ENCODE data around the gene ZNF181. TPM values are rescaled to one million over a fixed set of nuclear protein-coding genes. Genes with fewer than 3 reads are reported as not detected.

ZNF181 gene
- total and polyA plus RNA-seq, 2 experiments from 2014 or later: 7.4 to 18.9 TPM

GRCh38 chr19:34767951-34768350 is 33.9 kb downstream of the ZNF181 start:
- Mint-ChIP-seq H3K27me3 (ENCODE audit: insufficient read depth, low read depth, poor library complexity) (peaks cover 3% of the 10 kb centered on the region), H3K4me3 (no peak overlapping the region), H3K9me3 (peaks cover 24% of the 10 kb centered on the region), H3K27ac (no peak overlapping the region), H3K36me3 (ENCODE audit: low read depth) (peaks cover 50% of the 10 kb centered on the region), H3K4me1 (peaks cover 8% of the 10 kb centered on the region)
- Histone ChIP-seq H3K4me2 (no peak overlapping the region), H3K4me3 (no peak overlapping the region), H4K20me1 (replicated peaks; ENCODE audit: insufficient read depth) (no peaks in the 10 kb centered on the region), H3K79me2 (replicated peaks; ENCODE audit: insufficient read depth) (no peaks in the 10 kb centered on the region), H3K9me2 (ENCODE audit: insufficient read depth) (no peaks in the 10 kb centered on the region), H3K27ac (ENCODE audit: low read depth) (no peak overlapping the region), H3K27me3 (ENCODE audit: insufficient read depth) (peaks cover 7% of the 10 kb centered on the region; the same call in 1 of the 2 replicates), H3K36me3 (ENCODE audit: insufficient read depth) (peaks cover 12% of the 10 kb centered on the region; the same call in 1 of the 2 replicates), H3K4me1 (ENCODE audit: insufficient read depth) (no peaks in the 10 kb centered on the region), H2AFZ (no peak overlapping the region), H3F3A (replicated peaks; ENCODE audit: low read depth) (no peaks in the 10 kb centered on the region)
- ATAC-seq (no peak), DNase-seq (ENCODE audit: low spot score) (no peak)
- TF ChIP-seq CREB1 (CRISPR knock-in tag; IDR thresholded peaks at IDR 0.05; ENCODE audit: low read depth) (no peak), REST (IDR thresholded peaks at IDR 0.05; ENCODE audit: unreplicated experiment) (no peak), ZNF114 (CRISPR knock-in tag; IDR thresholded peaks at IDR 0.05) (no peak), ZNF331 (CRISPR knock-in tag; IDR thresholded peaks at IDR 0.05; ENCODE audit: low read depth) (no peak), STAT1 (IDR thresholded peaks at IDR 0.05; ENCODE audit: unreplicated experiment) (no peak), EZH2phosphoT487 (IDR thresholded peaks at IDR 0.05; ENCODE audit: unreplicated experiment) (no peak), ETS1 (IDR thresholded peaks at IDR 0.05) (no peak), NANOG (IDR thresholded peaks at IDR 0.05; ENCODE audit: borderline replicate concordance) (no peak), POLR2AphosphoS5 (IDR thresholded peaks at IDR 0.05; ENCODE audit: low read depth) (no peak), EZH2 (IDR thresholded peaks at IDR 0.05; ENCODE audit: low read depth, unreplicated experiment) (no peak), JUNB (IDR thresholded peaks at IDR 0.05; ENCODE audit: unreplicated experiment) (no peak), ZNF462 (CRISPR knock-in tag; IDR thresholded peaks at IDR 0.05) (no peak)
- TF ChIP-seq, protein P1, sequence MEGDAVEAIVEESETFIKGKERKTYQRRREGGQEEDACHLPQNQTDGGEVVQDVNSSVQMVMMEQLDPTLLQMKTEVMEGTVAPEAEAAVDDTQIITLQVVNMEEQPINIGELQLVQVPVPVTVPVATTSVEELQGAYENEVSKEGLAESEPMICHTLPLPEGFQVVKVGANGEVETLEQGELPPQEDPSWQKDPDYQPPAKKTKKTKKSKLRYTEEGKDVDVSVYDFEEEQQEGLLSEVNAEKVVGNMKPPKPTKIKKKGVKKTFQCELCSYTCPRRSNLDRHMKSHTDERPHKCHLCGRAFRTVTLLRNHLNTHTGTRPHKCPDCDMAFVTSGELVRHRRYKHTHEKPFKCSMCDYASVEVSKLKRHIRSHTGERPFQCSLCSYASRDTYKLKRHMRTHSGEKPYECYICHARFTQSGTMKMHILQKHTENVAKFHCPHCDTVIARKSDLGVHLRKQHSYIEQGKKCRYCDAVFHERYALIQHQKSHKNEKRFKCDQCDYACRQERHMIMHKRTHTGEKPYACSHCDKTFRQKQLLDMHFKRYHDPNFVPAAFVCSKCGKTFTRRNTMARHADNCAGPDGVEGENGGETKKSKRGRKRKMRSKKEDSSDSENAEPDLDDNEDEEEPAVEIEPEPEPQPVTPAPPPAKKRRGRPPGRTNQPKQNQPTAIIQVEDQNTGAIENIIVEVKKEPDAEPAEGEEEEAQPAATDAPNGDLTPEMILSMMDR (conservative IDR thresholded peaks at IDR 0.05; ENCODE audit: low read depth in 2 of 2): no peak
